OCI-M1 (cell line): ENCODE data around the gene FER1L5.

Source experiments
- DNase-seq: peaks from one replicate; lab custom pipeline; 2025; lab: John Stamatoyannopoulos, UW

The FER1L5 gene

DNA sequence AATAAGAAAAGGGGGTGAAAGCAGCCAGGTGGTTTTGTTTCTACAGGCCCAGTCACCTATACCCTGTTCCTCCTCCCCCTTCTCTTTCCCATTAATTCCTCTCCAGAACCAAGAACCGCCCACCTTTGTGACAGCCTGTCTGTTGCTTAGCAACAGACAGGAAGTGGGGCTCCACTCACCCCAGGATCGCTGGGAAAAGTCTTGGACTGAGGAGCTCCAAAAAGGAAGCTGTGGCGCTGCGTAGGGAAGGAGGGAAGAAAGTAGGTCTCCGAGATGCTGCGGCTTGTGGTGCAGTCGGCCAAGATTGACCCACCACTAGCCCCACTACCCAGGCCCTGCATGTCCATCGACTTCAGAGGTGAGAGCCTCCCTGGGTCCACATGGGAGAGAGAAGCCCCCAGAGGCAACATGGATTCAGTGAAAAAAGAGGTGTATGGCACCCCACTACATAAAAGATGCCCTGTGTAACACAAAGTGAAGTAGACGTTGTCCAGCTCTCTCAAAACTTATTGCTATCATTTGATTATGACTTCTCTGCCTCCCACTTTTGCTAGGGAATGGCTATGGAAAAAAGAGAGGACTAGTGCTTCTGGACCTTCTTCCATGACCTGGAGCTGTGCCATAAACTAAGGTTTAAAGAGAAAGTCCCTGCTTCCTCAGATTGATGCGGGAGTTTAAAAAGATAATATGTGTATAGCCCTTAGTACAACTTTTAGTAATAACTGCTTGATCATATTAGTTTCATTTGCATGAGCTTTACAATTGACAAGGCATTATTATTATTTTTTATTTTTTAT, at the start of gene FER1L5:
FER1L5 (plus strand) TSS at position 201 of the 797 bp plus-strand sequence; CDS start at position 274, 73 bp downstream.
- DNase-seq, result no peak

DNA sequence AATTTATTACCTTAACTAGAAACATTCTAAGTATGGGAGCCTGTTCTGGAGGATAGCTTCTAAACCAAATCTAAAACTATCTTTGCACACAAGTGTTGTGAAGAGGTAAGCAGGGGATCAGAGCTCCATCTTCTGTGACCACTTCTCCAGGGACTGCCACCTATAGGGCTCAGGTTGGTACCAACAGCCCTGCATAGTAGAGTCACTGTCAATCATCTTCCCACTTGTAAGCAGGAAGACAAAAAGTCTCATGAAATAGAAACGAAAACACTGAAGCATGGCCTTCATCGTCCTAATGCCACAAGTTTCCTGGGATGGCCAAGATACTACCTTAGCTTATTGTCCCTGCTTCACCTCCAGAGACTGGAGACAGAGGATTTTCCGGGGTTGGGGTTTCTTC, 48.3 kb upstream of the FER1L5 start:
- no peak for DNase-seq

DNA sequence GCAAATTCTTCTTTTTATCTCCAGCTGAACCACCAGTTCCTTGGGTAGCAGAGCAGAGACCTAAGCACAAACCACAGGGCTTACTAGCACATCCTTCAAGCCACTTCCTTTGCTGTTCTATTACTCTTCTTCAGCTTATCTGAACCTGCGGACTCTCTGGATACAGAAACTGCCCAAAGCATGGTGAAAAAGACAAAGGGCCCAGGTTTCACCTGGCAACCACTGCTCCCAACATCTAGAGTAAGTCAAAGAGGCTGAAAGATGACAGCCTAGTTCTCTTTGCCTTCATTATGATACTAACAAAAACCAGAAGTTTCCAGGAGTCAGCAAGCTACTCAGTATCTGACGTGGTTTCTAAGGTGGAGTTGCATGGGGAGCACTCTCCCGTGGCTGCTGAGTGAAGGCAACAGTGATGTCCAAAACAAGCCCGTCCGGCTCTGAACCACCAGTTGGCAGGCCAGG, 47.8 kb upstream of the FER1L5 start:
- DNase-seq, result no peak

DNA sequence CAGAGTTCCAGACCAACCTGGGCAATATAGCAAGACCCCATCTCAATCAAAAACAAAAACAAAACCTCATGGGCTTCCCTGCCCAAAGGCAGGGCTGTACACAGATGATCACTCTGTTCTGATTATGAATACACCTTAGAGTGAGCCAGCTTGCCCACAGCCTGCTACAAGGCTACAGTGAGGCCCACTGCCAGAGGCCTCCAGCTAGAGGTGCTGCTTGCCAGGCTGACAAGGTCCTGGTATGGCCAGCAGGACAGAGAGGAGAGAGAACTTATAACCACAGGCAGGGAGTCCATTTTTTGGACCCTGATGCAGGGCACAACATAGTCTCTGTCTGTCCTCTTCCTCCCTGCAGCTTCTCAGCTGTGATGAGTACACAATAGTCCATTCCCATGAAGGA, 46.0 kb upstream of the FER1L5 start:
- DNase-seq, result no peak

DNA sequence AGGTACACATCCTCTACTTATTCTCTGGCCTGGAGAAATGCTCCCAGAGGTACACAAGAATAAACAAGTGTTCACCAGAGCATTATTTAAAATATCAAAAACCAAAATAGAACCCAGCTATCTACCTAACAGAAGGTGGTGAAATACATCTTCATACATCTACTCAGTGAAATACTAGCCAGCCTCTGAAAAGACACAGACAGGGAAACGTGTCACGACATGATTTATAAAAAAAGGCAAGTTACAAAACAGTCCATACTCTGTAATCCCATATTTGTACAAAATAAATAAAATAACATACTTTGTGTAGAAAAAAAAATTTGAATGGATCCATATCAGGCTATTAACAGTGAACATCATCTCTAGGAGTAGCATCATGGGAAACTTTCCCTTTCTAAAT, 42.6 kb upstream of the FER1L5 start:
- no peak for DNase-seq

DNA sequence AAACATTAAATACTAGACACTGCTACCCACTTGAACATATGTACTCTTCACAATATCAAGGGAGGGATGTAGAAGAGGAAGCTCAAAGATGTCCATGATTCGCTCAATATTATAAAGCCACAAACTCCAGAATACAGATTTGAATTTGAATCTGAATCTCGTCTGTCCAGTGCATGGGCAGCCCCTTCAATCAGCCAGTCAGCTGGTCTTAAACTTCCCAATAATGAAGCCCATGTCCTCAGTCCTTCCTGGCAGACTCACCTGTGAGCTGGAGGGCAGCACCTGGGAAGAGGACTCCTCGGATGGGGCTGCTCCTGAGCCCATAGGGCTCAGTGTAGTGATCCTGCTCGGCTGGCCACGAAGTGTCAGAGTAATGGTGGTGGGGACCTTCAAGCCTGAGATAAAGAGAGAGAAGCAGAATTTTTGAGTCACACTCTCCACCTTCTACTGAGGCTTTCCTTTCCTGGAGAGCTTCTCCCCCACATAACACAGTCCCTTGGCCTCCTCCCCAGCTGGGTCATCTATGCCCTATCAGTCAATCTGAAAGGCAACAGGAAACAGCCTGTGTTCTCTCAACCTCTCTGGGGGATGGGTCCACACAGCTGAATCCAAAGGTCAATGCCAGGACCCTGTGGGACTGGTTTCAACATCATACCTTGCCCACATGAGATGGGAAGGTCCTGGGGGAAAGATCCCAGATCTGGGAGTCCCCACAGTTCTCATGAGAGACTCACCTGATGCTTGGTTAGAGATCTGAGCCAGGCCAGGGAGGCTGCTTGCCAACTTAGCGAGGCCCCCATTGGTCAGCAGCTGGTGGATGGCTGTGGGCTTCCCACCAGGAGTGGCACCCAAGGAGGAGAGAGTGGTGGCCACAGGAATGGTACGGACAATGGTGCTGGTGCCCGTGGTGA, 40.9 kb upstream of the FER1L5 start:
- no peak for DNase-seq

DNA sequence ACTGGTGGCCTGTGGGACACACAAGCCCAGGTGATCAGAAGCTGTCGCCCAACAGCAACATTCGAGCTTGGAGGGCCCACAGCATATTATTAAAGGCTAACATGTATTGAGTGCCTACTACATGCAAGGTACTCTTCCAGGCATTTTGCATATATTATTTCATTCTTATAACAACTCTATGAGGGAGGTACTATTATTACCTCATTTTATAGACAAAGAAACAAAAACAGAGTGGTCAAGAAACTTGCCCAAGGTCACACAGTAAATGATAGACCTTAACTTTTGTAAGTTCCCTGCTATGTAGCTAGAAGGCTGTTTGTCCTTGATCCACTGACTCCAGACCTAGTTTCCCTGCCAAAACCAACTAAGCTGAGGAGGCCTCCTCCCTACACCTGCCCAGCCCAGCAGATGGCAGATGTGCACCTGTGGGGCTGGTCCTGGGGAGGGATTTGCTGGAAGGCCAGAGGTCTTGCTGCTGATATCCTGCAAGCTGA, 40.2 kb upstream of the FER1L5 start:
- DNase-seq, result no peak

DNA sequence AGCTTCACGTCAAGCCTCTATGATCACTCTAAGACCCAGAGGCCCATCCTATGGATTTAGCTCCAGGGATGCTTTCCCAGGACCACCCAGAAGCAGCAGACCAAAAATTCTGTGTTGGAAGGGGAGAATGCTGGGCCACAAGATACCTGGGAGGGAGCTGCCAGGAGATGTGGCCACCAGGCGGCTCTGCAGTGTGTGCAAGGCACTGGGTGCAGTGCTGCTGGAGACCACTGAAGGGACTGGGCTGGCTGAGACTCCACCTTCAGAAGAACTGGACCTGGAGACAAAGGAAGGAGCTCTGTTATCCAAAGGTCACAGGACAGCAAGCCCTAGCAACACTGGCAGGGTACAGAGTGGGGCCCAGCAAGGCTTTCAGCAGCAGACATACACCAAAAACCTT, 38.5 kb upstream of the FER1L5 start:
- DNase-seq, result no peak

DNA sequence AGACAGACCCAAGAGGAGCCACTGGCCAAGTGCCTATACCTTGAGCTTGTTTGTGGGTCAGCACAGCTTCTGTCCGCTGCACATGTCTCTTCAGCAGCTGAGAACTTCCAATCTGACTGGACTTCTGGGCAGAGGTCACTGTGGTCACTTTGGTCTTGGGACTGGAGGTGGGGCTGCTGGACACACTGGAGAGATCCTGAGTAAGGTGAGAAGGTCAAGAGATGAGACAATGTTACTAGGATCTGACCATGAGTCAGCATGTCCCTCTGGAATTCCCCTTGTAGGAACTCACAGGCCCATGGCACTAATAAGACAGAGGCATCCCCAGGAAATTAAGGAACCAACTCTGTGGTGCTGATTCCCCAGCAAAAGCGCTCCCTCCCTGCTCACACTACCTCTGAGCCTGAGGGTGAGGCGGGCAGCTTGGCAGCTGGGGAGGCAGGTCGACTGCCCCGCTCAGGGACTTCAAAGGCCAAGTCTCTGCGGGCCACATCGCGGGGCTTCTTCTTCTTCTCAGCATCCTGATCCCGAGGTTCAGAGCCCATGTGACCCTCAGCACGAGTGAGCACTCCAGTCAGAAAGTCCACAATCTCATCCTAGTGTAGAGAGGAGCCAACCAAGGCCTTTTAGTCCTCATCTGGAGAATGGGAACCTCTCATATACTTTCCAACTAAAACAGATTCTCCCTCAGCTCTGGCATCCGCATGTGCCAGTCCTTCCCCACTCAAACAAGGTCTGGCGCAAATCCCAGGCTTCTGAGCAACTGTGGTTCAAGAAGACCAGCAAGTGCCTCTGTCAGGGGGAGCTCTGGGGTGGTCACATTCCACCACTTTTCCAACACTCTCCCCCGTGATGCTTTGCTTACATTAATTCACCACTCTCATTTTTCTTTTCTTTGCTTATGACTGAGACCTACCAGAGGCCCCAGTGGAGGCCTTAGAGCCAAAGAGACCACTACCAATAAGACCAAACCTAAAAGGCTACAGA, 33.8 kb upstream of the FER1L5 start:
- DNase-seq, result no peak

DNA sequence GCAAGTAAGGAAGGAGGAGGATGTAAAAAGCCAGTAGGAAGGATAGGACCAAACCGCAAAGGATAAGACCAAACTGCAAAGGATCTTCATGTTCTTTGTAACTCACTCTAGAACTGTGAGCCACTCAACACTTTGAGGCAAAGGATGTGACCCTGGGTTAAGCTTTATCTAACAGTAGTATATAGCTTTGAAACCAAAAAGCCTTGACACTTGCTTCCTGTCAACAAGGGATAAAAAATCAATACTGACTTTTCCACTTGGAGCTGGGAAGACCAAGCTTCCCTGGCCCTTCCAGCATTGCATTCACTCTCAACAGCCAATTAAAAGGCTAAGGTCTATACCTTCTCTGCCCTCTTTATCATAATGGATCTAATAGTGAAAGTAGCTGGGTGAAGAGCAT, 26.4 kb upstream of the FER1L5 start:
- no peak for DNase-seq

DNA sequence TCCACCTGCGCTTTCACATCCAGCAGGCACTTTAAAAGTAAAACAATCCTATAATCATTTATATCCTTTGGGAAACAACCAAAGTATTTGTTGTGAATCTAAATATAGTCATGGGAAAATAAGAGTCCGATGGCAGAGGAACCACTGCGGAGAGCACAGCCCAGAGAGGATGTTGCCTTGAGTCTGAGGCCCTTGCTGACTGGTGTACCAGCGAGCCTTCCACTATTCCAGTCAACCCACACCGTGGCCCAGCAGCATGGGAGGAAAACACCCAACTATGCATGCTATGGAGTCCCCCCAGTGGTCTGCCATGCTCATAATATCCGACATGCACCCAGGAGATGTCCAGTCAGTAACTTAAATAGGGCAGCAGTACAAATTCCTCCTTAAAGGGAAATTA, 26.0 kb upstream of the FER1L5 start:
- no peak for DNase-seq

DNA sequence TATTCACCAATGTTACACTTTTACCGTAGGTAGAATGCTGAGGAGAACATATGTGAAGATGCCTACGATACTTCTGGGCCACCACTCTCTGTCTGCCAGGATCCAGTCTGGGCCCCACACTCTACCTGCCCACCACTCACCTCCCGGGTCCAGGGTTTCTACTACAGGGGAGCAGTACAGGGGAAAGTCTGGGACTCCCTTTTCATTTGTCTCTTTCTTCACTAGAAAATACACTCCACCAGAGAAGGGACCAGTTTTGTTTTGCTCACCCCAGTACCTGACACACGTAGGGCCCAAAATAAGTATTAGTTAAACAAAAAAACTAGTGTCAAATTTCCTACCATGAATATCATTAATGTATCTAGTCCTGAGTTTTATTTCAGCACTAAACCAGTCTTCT, 25.6 kb upstream of the FER1L5 start:
- no peak for DNase-seq

DNA sequence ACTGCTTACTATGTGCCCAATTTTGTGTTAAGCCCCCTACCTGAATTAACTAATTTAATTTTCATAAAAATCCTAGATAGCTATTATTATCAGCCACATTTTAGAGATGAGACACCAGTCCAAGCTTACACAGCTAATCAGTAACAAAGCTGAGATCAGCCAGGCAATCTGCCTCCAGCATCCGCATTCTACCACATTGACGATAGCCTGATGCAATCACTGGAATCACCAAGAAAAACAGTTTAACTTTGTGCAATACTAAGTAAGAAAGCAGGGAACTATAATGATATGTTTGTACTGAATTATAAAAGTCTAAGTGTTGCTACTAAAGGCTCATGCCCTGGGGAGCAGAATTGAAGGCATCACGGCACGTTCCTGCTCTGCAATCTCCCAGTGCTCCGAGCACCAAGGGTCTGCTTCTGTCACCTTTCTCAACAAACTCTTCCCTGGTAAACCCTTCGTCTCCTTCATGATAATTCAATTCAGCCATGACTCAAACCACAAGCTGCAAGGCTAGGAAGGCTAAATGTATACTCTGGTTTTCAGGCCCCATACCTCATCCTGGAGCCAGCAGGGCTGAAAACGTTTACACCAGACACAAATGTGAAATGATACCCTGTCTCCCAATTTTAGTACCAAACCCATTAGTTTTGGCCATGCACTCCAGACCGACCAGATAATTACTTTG, 23.8 kb upstream of the FER1L5 start:
- DNase-seq, result peak; percentile 19

DNA sequence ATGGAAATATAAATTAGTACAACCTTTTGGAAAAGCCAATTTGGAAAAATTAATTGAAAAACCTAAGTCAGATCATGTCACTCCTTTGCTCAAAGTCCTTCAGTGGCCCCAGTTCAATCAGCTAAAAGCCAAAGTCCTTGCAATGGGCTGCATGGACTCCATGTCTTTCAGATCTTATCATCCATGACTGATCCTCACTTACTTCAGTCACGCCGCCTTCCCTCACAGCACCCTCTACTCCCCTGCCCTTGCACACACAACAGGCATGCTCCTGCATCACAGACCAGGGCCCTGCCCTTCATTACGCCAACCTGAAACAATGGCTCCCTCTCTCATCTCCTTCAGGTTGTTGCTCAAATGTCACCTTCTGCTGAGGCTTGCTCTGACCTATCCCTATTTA, 20.0 kb upstream of the FER1L5 start:
- no peak for DNase-seq

DNA sequence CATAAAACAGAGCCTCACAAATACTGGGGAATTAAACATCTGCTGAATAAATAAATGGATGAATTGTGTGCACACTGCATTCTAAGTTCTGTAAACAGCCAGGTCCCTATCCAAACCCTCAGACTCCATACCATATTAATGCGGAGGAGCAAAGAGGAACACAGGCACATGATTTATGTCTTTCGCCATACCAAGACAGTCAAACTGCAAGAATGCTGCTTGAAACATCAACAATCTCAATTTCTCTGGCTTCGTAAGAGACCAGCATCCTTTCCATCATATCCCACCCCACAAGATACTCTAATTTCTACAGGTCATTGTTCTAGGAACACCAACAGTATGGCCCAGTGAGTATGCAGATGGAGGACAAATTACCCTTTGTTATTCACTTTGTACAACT, 19.4 kb upstream of the FER1L5 start:
- no peak for DNase-seq

DNA sequence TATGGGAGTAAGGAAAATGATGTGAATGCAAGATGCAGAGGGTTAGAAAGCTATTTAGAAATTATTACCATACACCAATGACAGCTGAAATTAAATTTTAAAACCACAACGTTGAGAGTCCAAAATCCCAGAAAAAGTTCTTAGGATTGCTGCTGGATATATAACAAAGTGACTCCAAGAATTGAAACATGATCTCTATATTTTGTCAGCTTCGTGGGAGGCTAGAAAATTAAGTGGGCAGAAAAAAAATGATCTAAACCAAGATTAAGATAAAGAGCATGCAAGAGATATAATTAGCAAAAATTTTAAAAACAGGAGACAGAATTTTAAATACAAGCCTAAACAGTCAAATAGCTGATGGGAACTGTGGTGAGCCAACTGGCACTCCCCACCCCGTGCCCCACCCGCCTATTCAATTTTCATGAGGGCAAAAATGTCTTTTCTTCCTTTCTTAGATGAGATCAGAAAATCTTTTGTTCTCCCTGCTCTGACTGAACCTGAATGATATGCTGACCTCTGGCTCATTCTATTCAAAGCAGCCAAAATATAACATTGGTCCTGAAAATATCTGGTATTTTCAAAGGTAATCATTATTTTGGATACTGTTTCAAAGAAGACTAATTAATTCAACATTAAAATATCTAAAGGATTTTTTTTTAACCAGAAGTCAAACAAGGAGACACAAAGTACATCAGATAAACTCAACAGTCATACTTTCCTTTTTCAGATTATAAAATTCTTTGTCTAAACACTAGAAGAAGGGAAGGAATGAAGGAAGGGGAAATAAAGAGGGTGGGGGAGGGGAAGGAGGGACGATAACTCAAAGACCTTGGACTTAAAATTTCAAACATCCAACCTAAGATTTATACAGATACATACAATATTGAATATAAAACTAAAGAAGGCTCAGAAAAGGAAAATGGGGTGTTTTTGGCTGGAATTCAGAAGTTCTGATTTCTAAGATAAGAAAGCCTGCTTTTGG, 16.7 kb upstream of the FER1L5 start:
- DNase-seq, result peak; percentile 31

DNA sequence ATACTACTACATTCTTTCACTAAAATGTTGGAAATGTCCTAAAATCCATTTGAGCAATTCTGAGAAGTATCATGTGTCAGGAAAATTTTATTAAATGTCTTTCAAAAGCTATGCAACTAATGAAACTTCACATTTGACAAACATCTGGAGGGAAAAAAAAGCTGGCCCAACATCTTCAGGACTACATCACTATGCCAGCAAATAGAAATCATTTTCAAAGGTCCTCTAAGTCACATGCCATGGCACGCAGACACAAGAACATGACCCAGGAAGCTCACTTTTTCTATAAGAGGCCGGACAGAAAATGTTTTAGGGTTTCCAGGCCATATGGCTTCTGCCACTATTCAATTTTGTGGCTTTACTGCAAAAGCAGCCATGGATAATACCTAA, 16.0 kb upstream of the FER1L5 start:
- no peak for DNase-seq

DNA sequence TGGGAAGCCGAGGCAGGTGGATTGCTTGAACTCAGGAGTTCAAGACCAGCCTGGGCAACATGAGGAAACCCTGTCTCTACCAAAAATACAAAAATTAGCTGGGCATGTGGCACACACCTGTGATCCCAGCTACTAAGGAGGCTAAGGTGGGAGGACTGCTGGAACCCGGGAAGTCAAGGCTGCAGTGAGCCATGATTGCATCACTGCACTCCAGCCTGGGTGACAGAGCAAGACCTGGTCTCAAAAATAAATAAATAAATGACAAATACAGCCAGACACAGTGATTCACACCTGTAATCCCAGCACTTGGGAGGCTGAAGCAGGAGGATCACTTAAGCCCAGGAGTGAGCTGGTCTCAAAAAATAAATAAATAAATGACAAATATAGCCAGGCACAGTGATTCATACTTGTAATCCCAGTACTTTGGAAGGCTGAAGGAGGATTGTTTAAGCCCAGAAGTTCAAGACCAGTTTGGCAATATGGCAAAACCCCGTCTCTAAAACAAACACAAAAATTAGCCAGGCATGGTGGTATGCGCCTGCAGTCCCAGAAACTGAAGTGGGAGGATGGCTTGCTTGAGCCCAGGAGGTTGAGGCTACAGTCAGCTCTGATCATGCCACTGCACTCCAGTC, 10.6 kb upstream of the FER1L5 start:
- DNase-seq, result no peak

DNA sequence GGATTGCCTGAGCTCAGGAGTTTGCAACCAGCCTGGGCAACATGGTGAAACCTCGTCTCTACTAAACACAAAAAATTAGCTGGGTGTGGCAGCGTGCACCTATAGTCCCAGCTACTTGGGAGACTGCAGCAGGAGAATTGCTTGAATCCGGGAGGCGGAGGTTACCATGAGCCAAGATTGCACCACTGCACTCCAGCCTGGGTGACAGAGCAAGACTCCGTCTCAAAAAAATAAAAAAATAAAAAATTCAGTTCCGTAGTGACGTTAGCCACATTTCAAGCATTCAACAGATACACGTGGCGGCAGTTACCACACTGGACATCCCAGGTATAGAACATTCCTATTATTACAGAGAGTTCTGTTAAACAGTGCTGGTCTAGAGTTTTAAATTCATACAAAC, 8.9 kb upstream of the FER1L5 start:
- no peak for DNase-seq
